Measurements from ENCODE around the gene OR2V2. TPM values are rescaled to one million over a fixed set of nuclear protein-coding genes. Genes with fewer than 3 reads are reported as not detected.
"Not testable (repeated sequence)": the region's sequence is repeated elsewhere in the genome, so short reads cannot be mapped to it uniquely, and the experiment has no call there.

Gene OR2V2, protein sequence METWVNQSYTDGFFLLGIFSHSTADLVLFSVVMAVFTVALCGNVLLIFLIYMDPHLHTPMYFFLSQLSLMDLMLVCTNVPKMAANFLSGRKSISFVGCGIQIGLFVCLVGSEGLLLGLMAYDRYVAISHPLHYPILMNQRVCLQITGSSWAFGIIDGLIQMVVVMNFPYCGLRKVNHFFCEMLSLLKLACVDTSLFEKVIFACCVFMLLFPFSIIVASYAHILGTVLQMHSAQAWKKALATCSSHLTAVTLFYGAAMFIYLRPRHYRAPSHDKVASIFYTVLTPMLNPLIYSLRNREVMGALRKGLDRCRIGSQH
- total RNA-seq = not detected
- polyA plus RNA-seq = not detected
- long read RNA-seq, donor 1 = 0 reads
- long read RNA-seq, donor 2 = 0 reads
- long read RNA-seq, donor 3 = 0 reads

GRCh38 chr5:181146927-181147636 is at the start of gene OR2V2:
Gene OR2V2, plus strand, starts transcription at chr5:181147586. Its CDS starts 7,357 bp downstream, at chr5:181154943.
- 52 to 63% (median 59%) methylated on average over 7 of the region's 7 CpGs for WGBS, 4 donors
- intact Hi-C loops (cut with DNase I) = not testable (repeated sequence)

GRCh38 chr5:181097759-181098491 is 49.5 kb upstream of the OR2V2 start:
- not testable (repeated sequence) for H3K4me1 ChIP-seq, DNase-seq, H3K27ac ChIP-seq, H3K36me3 ChIP-seq, H3K9me3 ChIP-seq
- WGBS, 4 donors = 0% methylated on average over 3 of the region's 56 CpGs; no CpG with 5 or more reads in 2 of the 4 donors
- H3K27me3 ChIP-seq = peaks cover 7 to 30% (median 23%) of the 10 kb centered on the region in 9 donors
- peak in 2 of 4 donors; percentile 28 to 46 for ATAC-seq
- intact Hi-C loops (cut with DNase I) = loop anchor here in 1 of 10 donors (10.0 kb wide), 1 partner anchor 223 kb away; no protein-coding TSS in a partner anchor
- H3K4me3 ChIP-seq = peak overlapping the region in 1 of 12 donors; percentile 16

More at GRCh38 chr5:181146927-181147636, at the start of gene OR2V2:
- ATAC-seq, H3K4me3 ChIP-seq, H3K9me3 ChIP-seq, DNase-seq, H3K4me1 ChIP-seq, H3K36me3 ChIP-seq, H3K27ac ChIP-seq: not testable (repeated sequence)
- peaks cover 0 to 52% (median 6%) of the 10 kb centered on the region in 9 donors for H3K27me3 ChIP-seq

GRCh38 chr5:181098762-181099601 is 48.4 kb upstream of the OR2V2 start:
- DNase-seq (no peak), ATAC-seq (no peak)
- no peak for TF ChIP-seq POLR2A (IDR thresholded peaks at IDR 0.05)
- TF ChIP-seq, protein P1, sequence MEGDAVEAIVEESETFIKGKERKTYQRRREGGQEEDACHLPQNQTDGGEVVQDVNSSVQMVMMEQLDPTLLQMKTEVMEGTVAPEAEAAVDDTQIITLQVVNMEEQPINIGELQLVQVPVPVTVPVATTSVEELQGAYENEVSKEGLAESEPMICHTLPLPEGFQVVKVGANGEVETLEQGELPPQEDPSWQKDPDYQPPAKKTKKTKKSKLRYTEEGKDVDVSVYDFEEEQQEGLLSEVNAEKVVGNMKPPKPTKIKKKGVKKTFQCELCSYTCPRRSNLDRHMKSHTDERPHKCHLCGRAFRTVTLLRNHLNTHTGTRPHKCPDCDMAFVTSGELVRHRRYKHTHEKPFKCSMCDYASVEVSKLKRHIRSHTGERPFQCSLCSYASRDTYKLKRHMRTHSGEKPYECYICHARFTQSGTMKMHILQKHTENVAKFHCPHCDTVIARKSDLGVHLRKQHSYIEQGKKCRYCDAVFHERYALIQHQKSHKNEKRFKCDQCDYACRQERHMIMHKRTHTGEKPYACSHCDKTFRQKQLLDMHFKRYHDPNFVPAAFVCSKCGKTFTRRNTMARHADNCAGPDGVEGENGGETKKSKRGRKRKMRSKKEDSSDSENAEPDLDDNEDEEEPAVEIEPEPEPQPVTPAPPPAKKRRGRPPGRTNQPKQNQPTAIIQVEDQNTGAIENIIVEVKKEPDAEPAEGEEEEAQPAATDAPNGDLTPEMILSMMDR (IDR thresholded peaks at IDR 0.05) = no peak
- intact Hi-C loops (cut with DNase I) = loop anchor here in 1 of 10 donors (10.0 kb wide), 1 partner anchor 224 kb away; no protein-coding TSS in a partner anchor
- H3K9me3 ChIP-seq = no peaks in the 10 kb centered on the region
- H3K4me3 ChIP-seq = no peak overlapping the region
- H3K36me3 ChIP-seq = no peaks in the 10 kb centered on the region
- no peak overlapping the region for H3K27ac ChIP-seq
- 15 to 36% (median 23%) methylated on average over 13 to 22 of the region's 22 CpGs for WGBS, 4 donors
- peaks cover 0 to 5% (median 0%) of the 10 kb centered on the region in 12 donors for H3K4me1 ChIP-seq
- H3K27me3 ChIP-seq = peaks cover 7 to 22% (median 18%) of the 10 kb centered on the region in 9 donors

GRCh38 chr5:181099602-181100086 is 47.7 kb upstream of the OR2V2 start:
- Histone ChIP-seq H3K36me3 (no peaks in the 10 kb centered on the region), H3K9me3 (no peaks in the 10 kb centered on the region), H3K27me3 (peaks cover 7 to 26% (median 23%) of the 10 kb centered on the region in 9 donors), H3K4me3 (no peak overlapping the region), H3K4me1 (peaks cover 0 to 5% (median 0%) of the 10 kb centered on the region in 12 donors), H3K27ac (no peak overlapping the region)
- TF ChIP-seq, protein P1 (IDR thresholded peaks at IDR 0.05) = no peak
- no peak for TF ChIP-seq POLR2A (IDR thresholded peaks at IDR 0.05)
- WGBS, 4 donors = 55 to 63% (median 58%) methylated on average over 8 to 11 of the region's 11 CpGs
- DNase-seq (no peak), ATAC-seq (no peak)
- intact Hi-C loops (cut with DNase I) = loop anchor here in 1 of 10 donors (10.0 kb wide), 1 partner anchor 225 kb away; no protein-coding TSS in a partner anchor
